ENCODE data around the gene HNRNPU. TPM values are rescaled to one million over a fixed set of nuclear protein-coding genes. Genes with fewer than 3 reads are reported as not detected.

The HNRNPU gene
- total and polyA plus RNA-seq, 2 experiments from 2014 or later: 422 to 687 TPM

DNA sequence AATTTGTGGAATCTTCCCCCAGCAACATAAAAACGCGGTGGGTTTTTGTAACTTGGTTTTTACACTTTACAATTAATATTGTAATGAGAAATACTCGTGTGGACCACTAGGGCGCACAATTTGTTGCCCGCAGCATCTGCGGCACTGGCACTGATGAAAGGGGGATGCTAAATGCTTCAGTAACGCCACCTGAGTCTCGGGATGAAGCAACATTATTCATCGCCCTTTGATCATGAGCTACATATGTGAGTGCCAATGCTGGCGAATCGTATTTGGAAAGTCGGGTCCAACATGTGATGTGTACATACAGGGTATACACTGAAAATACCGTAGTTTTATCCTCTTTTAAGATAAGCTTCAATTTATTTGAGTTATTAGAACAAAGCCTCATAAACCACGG lies 63.1 kb downstream of the HNRNPU start:
- no peak overlapping the region for H3K4me3 ChIP-seq
- TF ChIP-seq, protein P1, sequence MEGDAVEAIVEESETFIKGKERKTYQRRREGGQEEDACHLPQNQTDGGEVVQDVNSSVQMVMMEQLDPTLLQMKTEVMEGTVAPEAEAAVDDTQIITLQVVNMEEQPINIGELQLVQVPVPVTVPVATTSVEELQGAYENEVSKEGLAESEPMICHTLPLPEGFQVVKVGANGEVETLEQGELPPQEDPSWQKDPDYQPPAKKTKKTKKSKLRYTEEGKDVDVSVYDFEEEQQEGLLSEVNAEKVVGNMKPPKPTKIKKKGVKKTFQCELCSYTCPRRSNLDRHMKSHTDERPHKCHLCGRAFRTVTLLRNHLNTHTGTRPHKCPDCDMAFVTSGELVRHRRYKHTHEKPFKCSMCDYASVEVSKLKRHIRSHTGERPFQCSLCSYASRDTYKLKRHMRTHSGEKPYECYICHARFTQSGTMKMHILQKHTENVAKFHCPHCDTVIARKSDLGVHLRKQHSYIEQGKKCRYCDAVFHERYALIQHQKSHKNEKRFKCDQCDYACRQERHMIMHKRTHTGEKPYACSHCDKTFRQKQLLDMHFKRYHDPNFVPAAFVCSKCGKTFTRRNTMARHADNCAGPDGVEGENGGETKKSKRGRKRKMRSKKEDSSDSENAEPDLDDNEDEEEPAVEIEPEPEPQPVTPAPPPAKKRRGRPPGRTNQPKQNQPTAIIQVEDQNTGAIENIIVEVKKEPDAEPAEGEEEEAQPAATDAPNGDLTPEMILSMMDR (conservative IDR thresholded peaks at IDR 0.05; ENCODE audit: low read depth in 2 of 2): peak; percentile 71 to 78
- no peak for TF ChIP-seq CREB1 (CRISPR knock-in tag; IDR thresholded peaks at IDR 0.05; ENCODE audit: low read depth)
- peaks cover 6% of the 10 kb centered on the region for H3K27me3 Mint-ChIP-seq (ENCODE audit: insufficient read depth, low read depth, poor library complexity)
- no peaks in the 10 kb centered on the region for H3K79me2 ChIP-seq (replicated peaks; ENCODE audit: insufficient read depth)
- peaks cover 9% of the 10 kb centered on the region; the same call in 2 of the 3 replicates for H3K4me1 Mint-ChIP-seq
- no peaks in the 10 kb centered on the region for H3K27me3 ChIP-seq (ENCODE audit: insufficient read depth)
- peaks cover 3% of the 10 kb centered on the region; the same call in 1 of the 2 replicates for H3K4me1 ChIP-seq (ENCODE audit: insufficient read depth)
- H3F3A ChIP-seq (replicated peaks; ENCODE audit: low read depth): 0 out of 2 replicates have a peak, but pooled peaks cover 8% of the 10 kb centered on the region
- no peak overlapping the region for H2AFZ ChIP-seq
- no peaks in the 10 kb centered on the region for H3K36me3 Mint-ChIP-seq (ENCODE audit: low read depth)
- no peak overlapping the region for H3K27ac Mint-ChIP-seq
- H3K9me2 ChIP-seq (ENCODE audit: insufficient read depth): no peaks in the 10 kb centered on the region
- DNase-seq (ENCODE audit: low spot score) (peak; percentile 73), ATAC-seq (peak; percentile 72)
- no peak overlapping the region for H3K4me2 ChIP-seq
- H3K9me3 Mint-ChIP-seq: peaks cover 3% of the 10 kb centered on the region; the same call in 1 of the 3 replicates
- no peak overlapping the region for H3K4me3 Mint-ChIP-seq
- no peaks in the 10 kb centered on the region for H4K20me1 ChIP-seq (replicated peaks; ENCODE audit: insufficient read depth)
- H3K36me3 ChIP-seq (ENCODE audit: insufficient read depth): no peaks in the 10 kb centered on the region
- H3K27ac ChIP-seq (ENCODE audit: low read depth): no peak overlapping the region

DNA sequence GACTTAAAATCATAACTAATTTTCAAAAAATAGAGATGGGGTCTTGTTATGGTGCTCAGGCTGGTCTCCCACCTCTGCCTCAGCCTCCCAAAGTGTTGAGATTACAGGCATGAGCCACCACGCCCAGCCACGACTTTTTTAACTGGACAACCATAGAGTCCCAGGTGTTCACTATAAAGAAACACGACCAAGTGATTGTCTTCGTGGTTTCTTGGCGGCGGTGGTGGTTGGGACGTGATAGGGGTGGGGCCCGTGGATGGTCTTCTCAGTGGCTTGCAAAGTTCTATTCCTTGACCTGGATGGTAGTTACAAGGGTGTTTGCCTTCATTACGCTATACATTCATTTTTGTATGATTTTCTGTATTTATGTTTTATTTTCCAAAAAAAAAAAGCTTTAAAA lies 63.5 kb downstream of the HNRNPU start:
- no peak overlapping the region for H2AFZ ChIP-seq
- H3F3A ChIP-seq (replicated peaks; ENCODE audit: low read depth): 0 out of 2 replicates have a peak, but pooled peaks cover 8% of the 10 kb centered on the region
- peaks cover 10% of the 10 kb centered on the region for H3K27me3 Mint-ChIP-seq (ENCODE audit: insufficient read depth, low read depth, poor library complexity)
- no peak overlapping the region for H3K4me2 ChIP-seq
- H3K4me3 Mint-ChIP-seq: no peak overlapping the region
- H3K4me1 Mint-ChIP-seq: peaks cover 9% of the 10 kb centered on the region; the same call in 2 of the 3 replicates
- H3K27ac ChIP-seq (ENCODE audit: low read depth): no peak overlapping the region
- DNase-seq (ENCODE audit: low spot score) (no peak), ATAC-seq (no peak)
- H3K36me3 ChIP-seq (ENCODE audit: insufficient read depth): no peaks in the 10 kb centered on the region
- no peaks in the 10 kb centered on the region for H3K79me2 ChIP-seq (replicated peaks; ENCODE audit: insufficient read depth)
- H3K4me1 ChIP-seq (ENCODE audit: insufficient read depth): peaks cover 3% of the 10 kb centered on the region; the same call in 1 of the 2 replicates
- H3K9me2 ChIP-seq (ENCODE audit: insufficient read depth): no peaks in the 10 kb centered on the region
- H3K27me3 ChIP-seq (ENCODE audit: insufficient read depth): no peaks in the 10 kb centered on the region
- no peak overlapping the region for H3K27ac Mint-ChIP-seq
- H4K20me1 ChIP-seq (replicated peaks; ENCODE audit: insufficient read depth): no peaks in the 10 kb centered on the region
- TF ChIP-seq POLR2AphosphoS5 (IDR thresholded peaks at IDR 0.05; ENCODE audit: low read depth) (no peak), JUNB (IDR thresholded peaks at IDR 0.05; ENCODE audit: unreplicated experiment) (no peak), STAT1 (IDR thresholded peaks at IDR 0.05; ENCODE audit: unreplicated experiment) (no peak), CREB1 (CRISPR knock-in tag; IDR thresholded peaks at IDR 0.05; ENCODE audit: low read depth) (no peak), EZH2phosphoT487 (IDR thresholded peaks at IDR 0.05; ENCODE audit: unreplicated experiment) (no peak), ZNF114 (CRISPR knock-in tag; IDR thresholded peaks at IDR 0.05) (no peak)
- TF ChIP-seq, protein P2, sequence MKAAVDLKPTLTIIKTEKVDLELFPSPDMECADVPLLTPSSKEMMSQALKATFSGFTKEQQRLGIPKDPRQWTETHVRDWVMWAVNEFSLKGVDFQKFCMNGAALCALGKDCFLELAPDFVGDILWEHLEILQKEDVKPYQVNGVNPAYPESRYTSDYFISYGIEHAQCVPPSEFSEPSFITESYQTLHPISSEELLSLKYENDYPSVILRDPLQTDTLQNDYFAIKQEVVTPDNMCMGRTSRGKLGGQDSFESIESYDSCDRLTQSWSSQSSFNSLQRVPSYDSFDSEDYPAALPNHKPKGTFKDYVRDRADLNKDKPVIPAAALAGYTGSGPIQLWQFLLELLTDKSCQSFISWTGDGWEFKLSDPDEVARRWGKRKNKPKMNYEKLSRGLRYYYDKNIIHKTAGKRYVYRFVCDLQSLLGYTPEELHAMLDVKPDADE (IDR thresholded peaks at IDR 0.05): no peak
- TF ChIP-seq, protein P3, sequence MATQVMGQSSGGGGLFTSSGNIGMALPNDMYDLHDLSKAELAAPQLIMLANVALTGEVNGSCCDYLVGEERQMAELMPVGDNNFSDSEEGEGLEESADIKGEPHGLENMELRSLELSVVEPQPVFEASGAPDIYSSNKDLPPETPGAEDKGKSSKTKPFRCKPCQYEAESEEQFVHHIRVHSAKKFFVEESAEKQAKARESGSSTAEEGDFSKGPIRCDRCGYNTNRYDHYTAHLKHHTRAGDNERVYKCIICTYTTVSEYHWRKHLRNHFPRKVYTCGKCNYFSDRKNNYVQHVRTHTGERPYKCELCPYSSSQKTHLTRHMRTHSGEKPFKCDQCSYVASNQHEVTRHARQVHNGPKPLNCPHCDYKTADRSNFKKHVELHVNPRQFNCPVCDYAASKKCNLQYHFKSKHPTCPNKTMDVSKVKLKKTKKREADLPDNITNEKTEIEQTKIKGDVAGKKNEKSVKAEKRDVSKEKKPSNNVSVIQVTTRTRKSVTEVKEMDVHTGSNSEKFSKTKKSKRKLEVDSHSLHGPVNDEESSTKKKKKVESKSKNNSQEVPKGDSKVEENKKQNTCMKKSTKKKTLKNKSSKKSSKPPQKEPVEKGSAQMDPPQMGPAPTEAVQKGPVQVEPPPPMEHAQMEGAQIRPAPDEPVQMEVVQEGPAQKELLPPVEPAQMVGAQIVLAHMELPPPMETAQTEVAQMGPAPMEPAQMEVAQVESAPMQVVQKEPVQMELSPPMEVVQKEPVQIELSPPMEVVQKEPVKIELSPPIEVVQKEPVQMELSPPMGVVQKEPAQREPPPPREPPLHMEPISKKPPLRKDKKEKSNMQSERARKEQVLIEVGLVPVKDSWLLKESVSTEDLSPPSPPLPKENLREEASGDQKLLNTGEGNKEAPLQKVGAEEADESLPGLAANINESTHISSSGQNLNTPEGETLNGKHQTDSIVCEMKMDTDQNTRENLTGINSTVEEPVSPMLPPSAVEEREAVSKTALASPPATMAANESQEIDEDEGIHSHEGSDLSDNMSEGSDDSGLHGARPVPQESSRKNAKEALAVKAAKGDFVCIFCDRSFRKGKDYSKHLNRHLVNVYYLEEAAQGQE (IDR thresholded peaks at IDR 0.05; ENCODE audit: unreplicated experiment): no peak
- no peak overlapping the region for H3K4me3 ChIP-seq
- H3K36me3 Mint-ChIP-seq (ENCODE audit: low read depth): no peaks in the 10 kb centered on the region
- peaks cover 3% of the 10 kb centered on the region; the same call in 1 of the 3 replicates for H3K9me3 Mint-ChIP-seq

Other genes with a start within 250 kb of the HNRNPU start
- gene DESI2, start 211.4 kb downstream of the HNRNPU start, total RNA-seq (2014; rRNA removed; shearing (Covaris generic)): 145 and 175 TPM in 2 replicates
- gene DESI2, start 211.4 kb downstream of the HNRNPU start, polyA plus RNA-seq (2016; fragmentation: Nextera tagmentation; extraction: Ambion mirVana): 115 and 145 TPM in 2 replicates
- gene COX20, start 28.9 kb downstream of the HNRNPU start, total RNA-seq (2014; rRNA removed; shearing (Covaris generic)): 19.3 and 20.0 TPM in 2 replicates
- gene COX20, start 28.9 kb downstream of the HNRNPU start, polyA plus RNA-seq (2016; fragmentation: Nextera tagmentation; extraction: Ambion mirVana): 175 and 187 TPM in 2 replicates

All from GM23338 (cell line).